HG02970 (cell line): ENCODE results near the gene METTL26.

ENCODE experiments used
- ATAC-seq: cut with Tn5 transposase; IDR thresholded peaks from one replicate; pipeline ENCODE4 v1.9.1; 2021; ENCODE audit warnings: mild to moderate bottlenecking, moderate library complexity, moderate number of reproducible peaks; ENCODE audit not compliant: unreplicated experiment, low FRiP score

The METTL26 gene

GRCh38 chr16:586645-587590 is 49.2 kb downstream of the METTL26 start:
- no peak for ATAC-seq

GRCh38 chr16:586047-586644 is 50.0 kb downstream of the METTL26 start:
- ATAC-seq: no peak

GRCh38 chr16:585351-585750 is 50.8 kb downstream of the METTL26 start:
- no peak for ATAC-seq
